IMR-90 (cell line): ENCODE measurements around the gene CLEC11A.
"Not testable (repeated sequence)": the region's sequence is repeated elsewhere in the genome, so short reads cannot be mapped to it uniquely, and the experiment has no call there.

ENCODE experiments used
- FOS ChIP-seq: fragments of 150-350 bp; IDR thresholded peaks from 2 replicates; pipeline ENCODE4 v1.6.1; 2016; ENCODE audit warnings: low read depth, low read length
- MAFK ChIP-seq: IDR thresholded peaks from 2 replicates; pipeline ENCODE4 v1.6.1; 2012; ENCODE audit warnings: low read depth, low read length, improper control_type of control experiment
- MAZ ChIP-seq: IDR thresholded peaks from 2 replicates; pipeline ENCODE4 v1.6.1; 2012; ENCODE audit warnings: low read depth, mild to moderate bottlenecking, low read length, improper control_type of control experiment, moderate library complexity, borderline replicate concordance
- POLR2A ChIP-seq: IDR thresholded peaks from 2 replicates; pipeline ENCODE4 v1.6.1; 2012; ENCODE audit warnings: mild to moderate bottlenecking, low read depth, low read length
- TF ChIP-seq, protein P1 (sequence below): conservative IDR thresholded peaks from 2 replicates; pipeline ENCODE4 v1.5.1; 2012; ENCODE audit warnings: mild to moderate bottlenecking, low read depth, low read length, improper control_type of control experiment
- TF ChIP-seq, protein P2 (sequence below): fragments of 150-350 bp; IDR thresholded peaks from 2 replicates; pipeline ENCODE4 v1.6.1; 2017; ENCODE audit warnings: mild to moderate bottlenecking, antibody characterized with exemption, low read length, low read depth

DNA sequence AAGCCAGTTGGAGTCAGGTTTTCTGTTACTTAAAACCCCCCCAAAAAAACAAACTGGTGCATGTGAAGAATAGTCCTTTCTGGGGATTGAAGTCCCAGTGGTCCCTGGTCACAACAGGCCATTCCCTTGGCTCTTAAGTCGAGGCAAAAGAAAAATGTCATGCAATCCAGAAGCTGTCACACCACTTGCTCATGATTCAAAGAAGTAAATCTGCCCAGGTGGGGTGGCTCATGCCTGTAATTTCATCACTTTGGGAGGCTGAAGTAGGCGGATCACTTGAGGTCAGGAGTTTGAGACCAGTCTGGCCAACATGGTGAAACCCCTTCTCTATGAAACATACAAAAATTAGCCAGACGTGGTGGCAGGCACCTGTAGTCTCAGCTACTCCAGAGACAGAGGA lies 38.3 kb downstream of the CLEC11A start:
- TF ChIP-seq, protein P1, sequence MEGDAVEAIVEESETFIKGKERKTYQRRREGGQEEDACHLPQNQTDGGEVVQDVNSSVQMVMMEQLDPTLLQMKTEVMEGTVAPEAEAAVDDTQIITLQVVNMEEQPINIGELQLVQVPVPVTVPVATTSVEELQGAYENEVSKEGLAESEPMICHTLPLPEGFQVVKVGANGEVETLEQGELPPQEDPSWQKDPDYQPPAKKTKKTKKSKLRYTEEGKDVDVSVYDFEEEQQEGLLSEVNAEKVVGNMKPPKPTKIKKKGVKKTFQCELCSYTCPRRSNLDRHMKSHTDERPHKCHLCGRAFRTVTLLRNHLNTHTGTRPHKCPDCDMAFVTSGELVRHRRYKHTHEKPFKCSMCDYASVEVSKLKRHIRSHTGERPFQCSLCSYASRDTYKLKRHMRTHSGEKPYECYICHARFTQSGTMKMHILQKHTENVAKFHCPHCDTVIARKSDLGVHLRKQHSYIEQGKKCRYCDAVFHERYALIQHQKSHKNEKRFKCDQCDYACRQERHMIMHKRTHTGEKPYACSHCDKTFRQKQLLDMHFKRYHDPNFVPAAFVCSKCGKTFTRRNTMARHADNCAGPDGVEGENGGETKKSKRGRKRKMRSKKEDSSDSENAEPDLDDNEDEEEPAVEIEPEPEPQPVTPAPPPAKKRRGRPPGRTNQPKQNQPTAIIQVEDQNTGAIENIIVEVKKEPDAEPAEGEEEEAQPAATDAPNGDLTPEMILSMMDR, result not testable (repeated sequence)
- TF ChIP-seq FOS, POLR2A, MAFK, MAZ: not testable (repeated sequence)
- TF ChIP-seq, protein P2, sequence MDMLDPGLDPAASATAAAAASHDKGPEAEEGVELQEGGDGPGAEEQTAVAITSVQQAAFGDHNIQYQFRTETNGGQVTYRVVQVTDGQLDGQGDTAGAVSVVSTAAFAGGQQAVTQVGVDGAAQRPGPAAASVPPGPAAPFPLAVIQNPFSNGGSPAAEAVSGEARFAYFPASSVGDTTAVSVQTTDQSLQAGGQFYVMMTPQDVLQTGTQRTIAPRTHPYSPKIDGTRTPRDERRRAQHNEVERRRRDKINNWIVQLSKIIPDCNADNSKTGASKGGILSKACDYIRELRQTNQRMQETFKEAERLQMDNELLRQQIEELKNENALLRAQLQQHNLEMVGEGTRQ, result not testable (repeated sequence)
